HCT116 (cell line): ENCODE measurements around the gene EPHA1.

Experiments used
- CEBPB ChIP-seq: IDR thresholded peaks from 2 replicates; pipeline ENCODE4 v1.6.1; 2012; ENCODE audit warnings: low read depth
- CTCF ChIP-seq, 3 experiments: fragments of 200-600 bp in 1 of 3; sonication (generic) in 1 of 3; IDR thresholded peaks in 2 of 3; conservative IDR thresholded peaks in 1 of 3; 2 replicates each; pipeline ENCODE4 v1.5.1; 2012 to 2017; ENCODE audit warnings: low read depth in 2 of 3, low read length in 2 of 3, antibody characterized with exemption in 1 of 3, borderline replicate concordance in 1 of 3, control low read depth in 1 of 3, mild to moderate bottlenecking in 1 of 3, mixed read lengths in 1 of 3, mixed run types in 1 of 3, moderate library complexity in 1 of 3; ENCODE audit not compliant: insufficient read depth in 1 of 3
- POLR2A ChIP-seq: IDR thresholded peaks from 2 replicates; pipeline ENCODE4 v1.7.0; 2011; ENCODE audit warnings: borderline replicate concordance; ENCODE audit not compliant: insufficient read depth, insufficient read length; ENCODE audit errors: extremely low read depth
- RAD21 ChIP-seq: IDR thresholded peaks from 2 replicates; pipeline ENCODE4 v1.6.1; 2012; ENCODE audit warnings: low read depth, mild to moderate bottlenecking
- REST ChIP-seq: IDR thresholded peaks from 2 replicates; pipeline ENCODE4 v1.6.1; 2012; ENCODE audit warnings: low read depth
- SRF ChIP-seq: IDR thresholded peaks from 2 replicates; pipeline ENCODE4 v1.6.1; 2012; ENCODE audit warnings: low read depth

GRCh38 chr7:143401265-143401664 is 7.4 kb downstream of the EPHA1 start:
- no peak for TF ChIP-seq CEBPB
- no peak for TF ChIP-seq CTCF (IDR thresholded peaks at IDR 0.05 in 2 of 3, conservative IDR thresholded peaks at IDR 0.05 in 1 of 3; ENCODE audit: borderline replicate concordance in 1 of 3, insufficient read depth in 1 of 3, low read depth in 2 of 3, low read length in 2 of 3)
- TF ChIP-seq SRF: no peak
- no peak for TF ChIP-seq POLR2A
- TF ChIP-seq REST: no peak
- no peak for TF ChIP-seq RAD21
